ENCODE results near the gene SLC38A10.
"Not testable (repeated sequence)": the region's sequence is repeated elsewhere in the genome, so short reads cannot be mapped to it uniquely, and the experiment has no call there.

Gene SLC38A10

DNA sequence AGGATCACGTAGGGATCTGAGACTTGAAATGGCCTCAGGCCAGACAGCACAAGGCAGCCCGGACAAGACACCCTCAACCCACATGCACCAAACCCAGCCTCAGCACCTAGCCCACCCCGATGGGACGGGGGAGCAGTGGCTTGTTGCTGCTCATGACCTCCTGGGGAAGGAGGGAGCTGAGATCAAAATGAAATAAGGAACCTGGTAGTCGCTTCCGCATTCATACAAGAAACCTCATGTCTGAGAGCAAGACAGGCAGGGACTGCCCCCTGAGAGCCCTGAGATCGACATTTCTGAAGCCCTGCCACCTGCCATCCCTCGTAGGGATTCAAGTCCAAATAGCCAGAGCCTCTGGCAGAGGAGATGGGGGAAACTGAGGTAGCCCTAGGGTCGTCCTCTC lies 66.7 kb downstream of the SLC38A10 start:
- H3K4me1 ChIP-seq: no peaks in the 10 kb centered on the region
- no peaks in the 10 kb centered on the region for H3K79me2 ChIP-seq
- H3K9ac ChIP-seq: no peak overlapping the region
- H2AFZ ChIP-seq: no peak overlapping the region
- H3K4me2 ChIP-seq (ENCODE audit: low read length): no peak overlapping the region
- H3K27ac ChIP-seq: no peak overlapping the region
- TF ChIP-seq, protein P1, sequence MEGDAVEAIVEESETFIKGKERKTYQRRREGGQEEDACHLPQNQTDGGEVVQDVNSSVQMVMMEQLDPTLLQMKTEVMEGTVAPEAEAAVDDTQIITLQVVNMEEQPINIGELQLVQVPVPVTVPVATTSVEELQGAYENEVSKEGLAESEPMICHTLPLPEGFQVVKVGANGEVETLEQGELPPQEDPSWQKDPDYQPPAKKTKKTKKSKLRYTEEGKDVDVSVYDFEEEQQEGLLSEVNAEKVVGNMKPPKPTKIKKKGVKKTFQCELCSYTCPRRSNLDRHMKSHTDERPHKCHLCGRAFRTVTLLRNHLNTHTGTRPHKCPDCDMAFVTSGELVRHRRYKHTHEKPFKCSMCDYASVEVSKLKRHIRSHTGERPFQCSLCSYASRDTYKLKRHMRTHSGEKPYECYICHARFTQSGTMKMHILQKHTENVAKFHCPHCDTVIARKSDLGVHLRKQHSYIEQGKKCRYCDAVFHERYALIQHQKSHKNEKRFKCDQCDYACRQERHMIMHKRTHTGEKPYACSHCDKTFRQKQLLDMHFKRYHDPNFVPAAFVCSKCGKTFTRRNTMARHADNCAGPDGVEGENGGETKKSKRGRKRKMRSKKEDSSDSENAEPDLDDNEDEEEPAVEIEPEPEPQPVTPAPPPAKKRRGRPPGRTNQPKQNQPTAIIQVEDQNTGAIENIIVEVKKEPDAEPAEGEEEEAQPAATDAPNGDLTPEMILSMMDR (IDR thresholded peaks at IDR 0.05): no peak
- H3K9me3 ChIP-seq (ENCODE audit: control insufficient read depth, low read length): no peaks in the 10 kb centered on the region
- no peak overlapping the region for H3K4me3 ChIP-seq (ENCODE audit: low read depth, low read length)
- no peaks in the 10 kb centered on the region for H3K27me3 ChIP-seq (ENCODE audit: control insufficient read depth, insufficient read depth, low read length)
- no peaks in the 10 kb centered on the region for H3K36me3 ChIP-seq (ENCODE audit: control insufficient read depth, insufficient read depth, low read length)

DNA sequence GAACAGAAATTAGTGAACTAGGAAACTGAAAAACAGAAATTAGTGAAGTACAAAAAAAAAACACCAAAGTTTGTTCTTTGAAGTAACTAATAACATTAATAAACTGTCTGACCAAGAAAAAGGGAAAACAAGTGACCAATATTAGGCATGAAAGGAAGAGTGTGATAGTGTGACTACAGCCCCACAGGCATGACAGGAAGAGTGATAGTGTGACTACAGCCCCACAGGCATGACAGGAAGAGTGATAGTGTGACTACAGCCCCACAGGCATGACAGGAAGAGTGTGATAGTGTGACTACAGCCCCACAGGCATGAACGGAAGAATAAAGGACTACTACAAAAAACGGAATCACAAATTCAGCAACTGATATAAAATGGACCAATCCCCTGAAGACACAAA lies 67.5 kb downstream of the SLC38A10 start:
- not testable (repeated sequence) for H3K79me2 ChIP-seq; H3K9ac ChIP-seq; H3K4me1 ChIP-seq; H3K36me3 ChIP-seq (ENCODE audit: control insufficient read depth, insufficient read depth, low read length); H3K27ac ChIP-seq; H2AFZ ChIP-seq; H3K9me3 ChIP-seq (ENCODE audit: control insufficient read depth, low read length); H3K27me3 ChIP-seq (ENCODE audit: control insufficient read depth, insufficient read depth, low read length); H3K4me3 ChIP-seq (ENCODE audit: low read depth, low read length); H3K4me2 ChIP-seq (ENCODE audit: low read length)

DNA sequence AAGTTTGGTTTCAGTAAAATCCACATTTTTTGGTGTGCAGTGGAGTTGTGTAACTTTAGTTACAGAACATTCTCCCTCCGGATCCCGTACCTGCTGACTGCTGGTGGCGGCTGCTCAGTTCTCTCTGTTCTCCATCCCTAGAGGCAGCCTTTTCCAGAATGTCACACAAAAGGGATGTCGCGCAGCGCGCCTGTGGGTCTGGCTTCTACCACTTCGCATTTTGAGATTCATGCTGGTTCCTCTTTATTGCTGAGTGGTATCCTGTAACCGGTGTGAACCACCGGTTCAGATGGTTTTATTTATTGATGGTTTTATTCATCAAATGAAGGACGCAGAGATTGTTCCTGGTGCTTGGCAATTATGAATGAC lies 71.4 kb downstream of the SLC38A10 start:
- Histone ChIP-seq H3K9ac (no peak overlapping the region), H3K4me1 (peaks cover 4% of the 10 kb centered on the region), H3K4me2 (ENCODE audit: low read length) (peak overlapping the region; percentile 68), H3K9me3 (ENCODE audit: control insufficient read depth, low read length) (no peaks in the 10 kb centered on the region), H3K27me3 (ENCODE audit: control insufficient read depth, insufficient read depth, low read length) (no peaks in the 10 kb centered on the region), H3K27ac (no peak overlapping the region), H3K79me2 (peaks cover 11% of the 10 kb centered on the region), H2AFZ (peak overlapping the region; percentile 96), H3K4me3 (ENCODE audit: low read depth, low read length) (peak overlapping the region; percentile 41), H3K36me3 (ENCODE audit: control insufficient read depth, insufficient read depth, low read length) (no peaks in the 10 kb centered on the region)
- TF ChIP-seq, protein P1 (IDR thresholded peaks at IDR 0.05): no peak

DNA sequence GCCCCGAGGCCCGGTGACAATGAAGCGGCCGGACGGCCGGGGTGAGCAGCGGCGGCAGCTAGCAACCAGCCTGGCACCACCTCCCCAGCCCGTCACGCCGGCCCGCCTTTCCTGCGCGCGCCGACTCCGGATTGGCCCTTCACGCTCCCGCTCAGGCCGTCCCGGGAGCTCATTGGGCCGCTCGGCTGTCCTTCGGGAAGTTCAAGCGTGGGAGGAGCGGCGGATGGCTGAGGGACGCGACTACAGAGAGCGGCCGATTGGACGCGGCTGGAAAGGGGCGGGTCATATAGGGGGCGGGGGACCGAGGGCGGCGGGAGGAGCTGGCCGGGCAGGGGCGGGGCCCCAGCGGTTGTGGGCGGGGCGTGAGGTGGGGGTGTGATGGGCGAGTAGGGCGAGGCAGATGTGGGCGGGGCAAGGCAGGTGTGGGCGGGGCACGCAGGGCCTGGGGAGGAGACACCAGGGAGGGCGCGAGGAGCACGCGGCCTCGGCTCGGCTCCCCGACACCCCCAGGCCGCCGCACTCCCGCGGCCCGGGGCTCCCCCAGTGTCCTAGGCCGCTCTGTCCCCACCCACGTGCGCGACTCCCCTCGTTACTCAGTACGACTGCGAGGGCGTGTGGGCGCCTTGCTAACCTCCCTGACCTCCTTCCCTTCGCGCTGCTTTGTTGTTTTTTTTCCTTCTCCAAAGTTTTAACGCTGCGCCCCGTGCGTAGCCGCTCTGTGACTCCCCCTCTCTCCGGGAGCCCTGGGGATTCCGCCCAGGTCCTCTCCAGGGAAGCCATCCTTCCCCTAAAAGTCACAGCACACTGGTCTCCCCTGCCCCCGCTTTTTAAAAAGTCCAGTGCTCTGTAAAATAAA lies 72.0 kb downstream of the SLC38A10 start, which contains the start of gene CEP131:
TSS of gene CEP131 (minus strand) at position 60 of the 856 bp plus-strand sequence. CDS start 2,909 bp downstream, outside the sequence.
- Histone ChIP-seq H3K27ac (peak within 1 kb of the TSS; percentile 16), H2AFZ (peak within 1 kb of the TSS; percentile 96), H3K79me2 (peaks cover 11% of the 10 kb centered on the region)

DNA sequence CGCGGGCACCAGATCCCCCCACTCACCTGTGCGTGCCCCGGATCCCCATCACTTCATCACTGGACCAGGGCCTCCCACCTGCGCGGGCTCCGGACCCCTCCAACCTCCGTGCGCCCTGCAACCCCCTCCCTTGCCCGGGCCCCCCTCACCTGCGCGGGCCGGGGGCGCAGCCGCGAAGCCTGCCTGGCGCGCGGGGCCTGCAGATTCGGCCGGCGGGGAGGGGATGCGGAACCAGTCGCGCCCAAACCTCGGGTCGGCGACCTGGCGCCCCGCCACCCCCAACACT lies 72.5 kb downstream of the SLC38A10 start:
- Histone ChIP-seq H3K4me3 (ENCODE audit: low read depth, low read length) (peak overlapping the region; percentile 80), H3K27me3 (ENCODE audit: control insufficient read depth, insufficient read depth, low read length) (no peaks in the 10 kb centered on the region), H3K4me2 (ENCODE audit: low read length) (peak overlapping the region; percentile 95), H3K36me3 (ENCODE audit: control insufficient read depth, insufficient read depth, low read length) (no peaks in the 10 kb centered on the region), H3K9me3 (ENCODE audit: control insufficient read depth, low read length) (no peaks in the 10 kb centered on the region), H3K9ac (peak overlapping the region; percentile 53), H3K27ac (no peak overlapping the region), H3K79me2 (peaks cover 11% of the 10 kb centered on the region), H3K4me1 (peaks cover 4% of the 10 kb centered on the region), H2AFZ (peak overlapping the region; percentile 80)
- TF ChIP-seq, protein P1 (IDR thresholded peaks at IDR 0.05): no peak

More for the DNA sequence above, 72.0 kb downstream of the SLC38A10 start, which contains the start of gene CEP131:
- H3K27me3 ChIP-seq (ENCODE audit: control insufficient read depth, insufficient read depth, low read length): no peaks in the 10 kb centered on the region
- no peaks in the 10 kb centered on the region for H3K36me3 ChIP-seq (ENCODE audit: control insufficient read depth, insufficient read depth, low read length)
- H3K4me2 ChIP-seq (ENCODE audit: low read length): peak within 1 kb of the TSS; percentile 95
- TF ChIP-seq, protein P1 (IDR thresholded peaks at IDR 0.05): no peak
- peak within 1 kb of the TSS; percentile 53 for H3K9ac ChIP-seq
- H3K9me3 ChIP-seq (ENCODE audit: control insufficient read depth, low read length): no peaks in the 10 kb centered on the region
- peaks cover 4% of the 10 kb centered on the region for H3K4me1 ChIP-seq
- peak within 1 kb of the TSS; percentile 80 for H3K4me3 ChIP-seq (ENCODE audit: low read depth, low read length)

Measured in parathyroid adenoma (tissue), 2 donors.